Activated T-helper 2 cell treated with anti-CD3 and anti-CD28 coated beads, Interferon-gamma antibody, Interleukin-2, Interleukin-4, amounts not matched to agents 10 μg/mL and 5 μg/mL and 100 μg/mL, durations not matched to agents 14 hours and 24 hours and 36 hours (primary cell): ENCODE data around the gene NCOR1. TPM values are rescaled to one million over a fixed set of nuclear protein-coding genes. Genes with fewer than 3 reads are reported as not detected.

ENCODE experiments used
- DNase-seq: peaks from one replicate; pipeline ENCODE4 v3.0.0; 2021; ENCODE audit warnings: low spot score
- H3K27ac Mint-ChIP-seq: one replicate; pipeline ENCODE4 v1.8.0; 2021; ENCODE audit warnings: mixed read lengths
- H3K27me3 Mint-ChIP-seq: one replicate; pipeline ENCODE4 v1.8.0; 2021; ENCODE audit warnings: low read depth, mixed read lengths
- H3K36me3 Mint-ChIP-seq: one replicate; pipeline ENCODE4 v1.8.0; 2021; ENCODE audit warnings: low read depth, mixed read lengths
- H3K4me1 Mint-ChIP-seq: one replicate; pipeline ENCODE4 v1.8.0; 2021; ENCODE audit warnings: low read depth, mixed read lengths
- H3K4me3 Mint-ChIP-seq: one replicate; pipeline ENCODE4 v1.8.0; 2021; ENCODE audit warnings: low read depth, mild to moderate bottlenecking, moderate library complexity, mixed read lengths
- H3K9me3 Mint-ChIP-seq: one replicate; pipeline ENCODE4 v1.8.0; 2021; ENCODE audit warnings: mixed read lengths
- intact Hi-C: fragments of 100-400 bp; cut with micrococcal nuclease; formaldehyde crosslinking; loops from one replicate; pipeline ENCODE4 v1.15.1; 2023
- total RNA-seq: library from RNA; stranded (reverse); gene quantifications from 2 replicates; pipeline ENCODE4 v1.2.3, GENCODE V29; 2022

The NCOR1 gene
- total RNA-seq, 1 donor from 2014 or later, result 134 TPM

DNA sequence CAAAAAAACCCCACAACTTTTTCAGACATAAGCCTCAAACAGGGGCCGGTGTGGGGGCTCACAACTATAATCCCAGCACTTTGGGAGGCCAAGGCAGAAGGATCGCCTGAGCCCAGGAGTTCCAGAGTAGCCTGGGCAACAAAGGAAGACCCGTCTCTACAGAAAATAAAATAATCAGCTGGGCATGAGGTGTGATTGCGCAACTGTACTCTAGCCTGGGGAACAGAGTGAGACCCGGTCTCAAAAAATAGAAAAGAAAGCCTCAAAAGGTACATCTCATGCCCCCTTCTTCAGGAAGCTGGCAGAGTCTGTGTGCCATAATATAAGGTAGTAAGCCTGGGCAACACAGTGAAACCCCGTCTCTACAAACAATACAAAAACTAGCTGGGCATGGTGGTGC is 219.0 kb downstream of the NCOR1 start:
- DNase-seq, result no peak

DNA sequence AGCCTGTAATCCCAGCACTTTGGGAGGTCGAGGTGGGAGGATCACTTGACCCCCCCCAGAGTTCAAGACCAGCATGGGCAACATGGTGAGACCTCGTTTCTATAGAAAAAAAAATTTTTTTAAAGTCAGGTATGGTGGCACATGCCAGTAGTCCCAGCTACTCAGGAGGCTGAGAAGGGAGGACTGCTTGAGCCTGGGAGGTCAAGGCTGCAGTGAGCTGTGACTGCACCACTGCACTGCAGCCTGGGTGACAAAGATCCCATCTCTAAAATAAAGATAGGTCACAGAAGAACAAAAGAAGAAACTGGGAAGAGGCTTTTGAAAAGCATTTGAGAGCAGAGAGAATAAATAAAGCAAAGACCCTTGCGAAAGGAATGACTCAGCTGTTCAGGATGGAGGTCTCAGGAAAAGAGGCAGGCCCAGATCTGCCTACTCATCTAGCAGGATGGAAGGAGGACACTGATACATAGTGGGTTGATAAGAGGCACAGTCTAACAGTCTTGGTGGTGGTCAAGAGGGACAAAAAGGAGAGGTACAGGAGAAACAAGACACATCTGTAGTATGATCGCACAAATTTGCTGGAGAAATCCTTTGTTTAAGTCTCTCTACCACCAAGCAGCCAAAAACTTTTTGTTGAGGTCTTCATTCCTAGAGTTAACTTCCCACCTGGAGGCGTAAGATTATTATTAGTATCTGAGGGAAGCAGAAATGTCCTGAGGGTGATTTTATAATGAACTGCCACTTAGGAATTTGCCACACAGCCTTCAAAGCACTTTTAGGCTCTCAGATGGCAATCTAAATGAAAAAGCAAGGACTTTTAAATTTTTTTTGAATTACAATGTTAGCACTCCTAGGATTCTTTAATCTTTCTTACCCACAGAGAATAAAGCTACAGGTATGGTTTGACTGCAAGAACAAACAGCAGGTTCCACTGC is 233.4 kb downstream of the NCOR1 start:
- no peaks in the 10 kb centered on the region for H3K27me3 Mint-ChIP-seq
- H3K27ac Mint-ChIP-seq, result no peak overlapping the region
- H3K4me3 Mint-ChIP-seq, result no peak overlapping the region
- no peaks in the 10 kb centered on the region for H3K9me3 Mint-ChIP-seq
- peaks cover 47% of the 10 kb centered on the region for H3K36me3 Mint-ChIP-seq
- no peak for DNase-seq
- H3K4me1 Mint-ChIP-seq, result peaks cover 22% of the 10 kb centered on the region
- intact Hi-C loops, result no loop called here

More for the DNA sequence above, 219.0 kb downstream of the NCOR1 start:
- Mint-ChIP-seq H3K36me3 (peaks cover 9% of the 10 kb centered on the region), H3K27ac (no peak overlapping the region), H3K4me3 (no peak overlapping the region), H3K4me1 (peaks cover 14% of the 10 kb centered on the region), H3K27me3 (no peaks in the 10 kb centered on the region), H3K9me3 (no peaks in the 10 kb centered on the region)
- intact Hi-C loops, result loop anchor here (5.0 kb wide), 1 partner anchor 149 kb away; no protein-coding TSS in a partner anchor

DNA sequence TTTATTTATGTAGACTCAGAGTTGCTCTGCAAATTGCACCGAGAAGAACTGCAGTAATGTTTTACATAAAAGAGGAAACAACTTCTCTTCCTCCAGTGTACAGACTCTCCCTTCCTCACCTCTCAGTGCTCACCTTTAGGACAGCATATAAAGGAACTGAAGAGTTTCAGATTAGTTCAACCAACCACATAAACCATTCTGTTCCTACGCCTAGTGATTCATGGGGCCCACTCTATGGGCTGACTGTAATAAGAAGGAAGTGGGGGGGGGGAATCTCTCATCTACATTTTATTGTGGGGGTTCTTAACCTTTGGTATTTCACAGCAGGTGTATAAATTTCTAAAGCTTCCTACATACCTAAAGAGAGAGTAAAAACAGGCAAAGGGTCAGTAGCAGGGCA is 234.1 kb downstream of the NCOR1 start:
- no peak overlapping the region for H3K4me3 Mint-ChIP-seq

More for the DNA sequence above, 234.1 kb downstream of the NCOR1 start:
- DNase-seq, result no peak
- no peaks in the 10 kb centered on the region for H3K9me3 Mint-ChIP-seq
- peaks cover 45% of the 10 kb centered on the region for H3K36me3 Mint-ChIP-seq
- H3K27ac Mint-ChIP-seq, result no peak overlapping the region
- H3K4me1 Mint-ChIP-seq, result peaks cover 23% of the 10 kb centered on the region
- intact Hi-C loops, result no loop called here
- H3K27me3 Mint-ChIP-seq, result no peaks in the 10 kb centered on the region

Other genes starting within 250 kb of the NCOR1 start
- gene ZSWIM7, start 215.8 kb downstream of the NCOR1 start, total RNA-seq, result 12.8 and 14.2 TPM in 2 replicates
- 32.7 and 35.3 TPM in 2 replicates for gene TTC19, start 215.7 kb downstream of the NCOR1 start, total RNA-seq
- 40.1 and 40.6 TPM in 2 replicates for gene PIGL, start 1.7 kb upstream of the NCOR1 start, total RNA-seq
- 65.8 and 69.9 TPM in 2 replicates for gene CENPV, start 137.9 kb upstream of the NCOR1 start, total RNA-seq
- gene UBB, start 165.6 kb upstream of the NCOR1 start, total RNA-seq, result 1,784 and 1,798 TPM in 2 replicates
- 44.4 and 46.8 TPM in 2 replicates for gene TRPV2, start 200.0 kb upstream of the NCOR1 start, total RNA-seq